ENCODE results near the gene CNRIP1. TPM values are rescaled to one million over a fixed set of nuclear protein-coding genes. Genes with fewer than 3 reads are reported as not detected.
"Not testable (repeated sequence)": the region's sequence is repeated elsewhere in the genome, so short reads cannot be mapped to it uniquely, and the experiment has no call there.

The CNRIP1 gene
- total RNA-seq, 1 experiment from 2014 or later, result 0.80 TPM

GRCh38 chr2:68351997-68352396 lies 32.2 kb upstream of the CNRIP1 start:
- no peak overlapping the region for H3K4me3 ChIP-seq (ENCODE audit: insufficient read depth, low read depth, low read length)
- DNase-seq, result no peak
- H3K36me3 ChIP-seq (replicated peaks; ENCODE audit: control insufficient read depth, insufficient read depth, low read length), result no peaks in the 10 kb centered on the region
- H3K27me3 ChIP-seq (ENCODE audit: control insufficient read depth, insufficient read depth, low read length), result no peaks in the 10 kb centered on the region

- H3K27me3 ChIP-seq (ENCODE audit: control insufficient read depth, insufficient read depth, low read length); H3K4me3 ChIP-seq (ENCODE audit: insufficient read depth, low read depth, low read length); DNase-seq; H3K36me3 ChIP-seq (replicated peaks; ENCODE audit: control insufficient read depth, insufficient read depth, low read length): not testable (repeated sequence)
Observed at GRCh38 chr2:68349091-68349490, 29.3 kb upstream of the CNRIP1 start.

- H3K36me3 ChIP-seq (replicated peaks; ENCODE audit: control insufficient read depth, insufficient read depth, low read length), result no peaks in the 10 kb centered on the region
- H3K4me3 ChIP-seq (ENCODE audit: insufficient read depth, low read depth, low read length), result no peak overlapping the region
- no peak for DNase-seq
- H3K27me3 ChIP-seq (ENCODE audit: control insufficient read depth, insufficient read depth, low read length), result no peaks in the 10 kb centered on the region
Observed at GRCh38 chr2:68345129-68345875, 25.6 kb upstream of the CNRIP1 start.

- DNase-seq, result no peak
Observed at GRCh38 chr2:68344031-68344430, 24.3 kb upstream of the CNRIP1 start.

GRCh38 chr2:68342470-68342869 lies 22.7 kb upstream of the CNRIP1 start:
- Histone ChIP-seq H3K27me3 (ENCODE audit: control insufficient read depth, insufficient read depth, low read length) (no peaks in the 10 kb centered on the region), H3K36me3 (replicated peaks; ENCODE audit: control insufficient read depth, insufficient read depth, low read length) (no peaks in the 10 kb centered on the region), H3K4me3 (ENCODE audit: insufficient read depth, low read depth, low read length) (no peak overlapping the region)
- DNase-seq, result no peak

More at GRCh38 chr2:68344031-68344430, 24.3 kb upstream of the CNRIP1 start:
- no peaks in the 10 kb centered on the region for H3K27me3 ChIP-seq (ENCODE audit: control insufficient read depth, insufficient read depth, low read length)
- H3K4me3 ChIP-seq (ENCODE audit: insufficient read depth, low read depth, low read length), result no peak overlapping the region
- H3K36me3 ChIP-seq (replicated peaks; ENCODE audit: control insufficient read depth, insufficient read depth, low read length), result no peaks in the 10 kb centered on the region

- no peak for DNase-seq
- Histone ChIP-seq H3K4me3 (ENCODE audit: insufficient read depth, low read depth, low read length) (no peak overlapping the region), H3K27me3 (ENCODE audit: control insufficient read depth, insufficient read depth, low read length) (no peaks in the 10 kb centered on the region), H3K36me3 (replicated peaks; ENCODE audit: control insufficient read depth, insufficient read depth, low read length) (no peaks in the 10 kb centered on the region)
Observed at GRCh38 chr2:68341583-68341982, 21.8 kb upstream of the CNRIP1 start.

GRCh38 chr2:68341062-68341329 lies 21.2 kb upstream of the CNRIP1 start:
- no peak for DNase-seq
- H3K27me3 ChIP-seq (ENCODE audit: control insufficient read depth, insufficient read depth, low read length), result no peaks in the 10 kb centered on the region
- H3K4me3 ChIP-seq (ENCODE audit: insufficient read depth, low read depth, low read length), result no peak overlapping the region
- no peaks in the 10 kb centered on the region for H3K36me3 ChIP-seq (replicated peaks; ENCODE audit: control insufficient read depth, insufficient read depth, low read length)

- no peak for DNase-seq
- Histone ChIP-seq H3K36me3 (replicated peaks; ENCODE audit: control insufficient read depth, insufficient read depth, low read length) (no peaks in the 10 kb centered on the region), H3K27me3 (ENCODE audit: control insufficient read depth, insufficient read depth, low read length) (no peaks in the 10 kb centered on the region), H3K4me3 (ENCODE audit: insufficient read depth, low read depth, low read length) (no peak overlapping the region)
Observed at GRCh38 chr2:68340226-68341061, 20.7 kb upstream of the CNRIP1 start.

- H3K4me3 ChIP-seq (ENCODE audit: insufficient read depth, low read depth, low read length), result no peak overlapping the region
- no peaks in the 10 kb centered on the region for H3K36me3 ChIP-seq (replicated peaks; ENCODE audit: control insufficient read depth, insufficient read depth, low read length)
- no peak for DNase-seq
- H3K27me3 ChIP-seq (ENCODE audit: control insufficient read depth, insufficient read depth, low read length), result no peaks in the 10 kb centered on the region
Observed at GRCh38 chr2:68336192-68336591, 16.4 kb upstream of the CNRIP1 start.

- DNase-seq, result no peak
- Histone ChIP-seq H3K4me3 (ENCODE audit: insufficient read depth, low read depth, low read length) (no peak overlapping the region), H3K27me3 (ENCODE audit: control insufficient read depth, insufficient read depth, low read length) (no peaks in the 10 kb centered on the region), H3K36me3 (replicated peaks; ENCODE audit: control insufficient read depth, insufficient read depth, low read length) (no peaks in the 10 kb centered on the region)
Observed at GRCh38 chr2:68333931-68334330, 14.2 kb upstream of the CNRIP1 start.

- no peaks in the 10 kb centered on the region for H3K36me3 ChIP-seq (replicated peaks; ENCODE audit: control insufficient read depth, insufficient read depth, low read length)
- no peaks in the 10 kb centered on the region for H3K27me3 ChIP-seq (ENCODE audit: control insufficient read depth, insufficient read depth, low read length)
- no peak overlapping the region for H3K4me3 ChIP-seq (ENCODE audit: insufficient read depth, low read depth, low read length)
- DNase-seq, result no peak
Observed at GRCh38 chr2:68333009-68333408, 13.3 kb upstream of the CNRIP1 start.

GRCh38 chr2:68330691-68331090 lies 10.9 kb upstream of the CNRIP1 start:
- Histone ChIP-seq H3K27me3 (ENCODE audit: control insufficient read depth, insufficient read depth, low read length) (no peaks in the 10 kb centered on the region), H3K4me3 (ENCODE audit: insufficient read depth, low read depth, low read length) (no peak overlapping the region), H3K36me3 (replicated peaks; ENCODE audit: control insufficient read depth, insufficient read depth, low read length) (no peaks in the 10 kb centered on the region)
- DNase-seq, result no peak

GRCh38 chr2:68328901-68329300 lies 9.2 kb upstream of the CNRIP1 start:
- Histone ChIP-seq H3K27me3 (ENCODE audit: control insufficient read depth, insufficient read depth, low read length) (no peaks in the 10 kb centered on the region), H3K4me3 (ENCODE audit: insufficient read depth, low read depth, low read length) (no peak overlapping the region), H3K36me3 (replicated peaks; ENCODE audit: control insufficient read depth, insufficient read depth, low read length) (no peaks in the 10 kb centered on the region)
- DNase-seq, result no peak

GRCh38 chr2:68325056-68325455 lies 5.3 kb upstream of the CNRIP1 start:
- Histone ChIP-seq H3K27me3 (ENCODE audit: control insufficient read depth, insufficient read depth, low read length) (peaks cover 8% of the 10 kb centered on the region), H3K4me3 (ENCODE audit: insufficient read depth, low read depth, low read length) (no peak overlapping the region)
- no peak for DNase-seq

GRCh38 chr2:68320118-68320641 lies 431 bp upstream of the CNRIP1 start:
- H3K4me3 ChIP-seq (ENCODE audit: insufficient read depth, low read depth, low read length), result peak overlapping the region; percentile 60; the same call in 1 of the 2 replicates
- H3K36me3 ChIP-seq (replicated peaks; ENCODE audit: control insufficient read depth, insufficient read depth, low read length), result no peaks in the 10 kb centered on the region
- peaks cover 42% of the 10 kb centered on the region for H3K27me3 ChIP-seq (ENCODE audit: control insufficient read depth, insufficient read depth, low read length)
- DNase-seq, result peak; percentile 77

More at GRCh38 chr2:68325056-68325455, 5.3 kb upstream of the CNRIP1 start:
- H3K36me3 ChIP-seq (replicated peaks; ENCODE audit: control insufficient read depth, insufficient read depth, low read length), result no peaks in the 10 kb centered on the region

Measured in H7 (cell line).